SW480 (cell line): ENCODE measurements around the gene IQCH.

Experiments used
- DNase-seq: peaks from one replicate; pipeline ENCODE4 v3.0.0-alpha.2; 2016; ENCODE audit warnings: low spot score

The IQCH gene

GRCh38 chr15:67254238-67255175, at the start of gene IQCH, which contains the start of gene AAGAB:
Gene IQCH (plus strand): TSS chr15:67254786. CDS start chr15:67254897, 111 bp downstream.
Gene AAGAB (minus strand): TSS chr15:67254661. CDS start chr15:67254631, 30 bp downstream.
- DNase-seq = peak; percentile 94

- DNase-seq = no peak
Observed at GRCh38 chr15:67207555-67208207, 46.9 kb upstream of the IQCH start.

- DNase-seq = no peak
Observed at GRCh38 chr15:67208396-67208795, 46.2 kb upstream of the IQCH start.

GRCh38 chr15:67210555-67211168, 43.9 kb upstream of the IQCH start:
- DNase-seq = no peak

GRCh38 chr15:67212684-67213367, 41.8 kb upstream of the IQCH start:
- no peak for DNase-seq

- no peak for DNase-seq
Observed at GRCh38 chr15:67215102-67215501, 39.5 kb upstream of the IQCH start.

GRCh38 chr15:67216859-67217258, 37.7 kb upstream of the IQCH start:
- no peak for DNase-seq

- DNase-seq = no peak
Observed at GRCh38 chr15:67218428-67218827, 36.2 kb upstream of the IQCH start.

GRCh38 chr15:67219288-67219687, 35.3 kb upstream of the IQCH start:
- DNase-seq = no peak

GRCh38 chr15:67224889-67225288, 29.7 kb upstream of the IQCH start:
- DNase-seq = no peak

GRCh38 chr15:67225336-67225735, 29.2 kb upstream of the IQCH start:
- DNase-seq = no peak

GRCh38 chr15:67227431-67227830, 27.2 kb upstream of the IQCH start:
- no peak for DNase-seq

GRCh38 chr15:67227846-67228245, 26.7 kb upstream of the IQCH start:
- no peak for DNase-seq

- no peak for DNase-seq
Observed at GRCh38 chr15:67228286-67228685, 26.3 kb upstream of the IQCH start.

GRCh38 chr15:67230504-67230903, 24.1 kb upstream of the IQCH start:
- DNase-seq = no peak

GRCh38 chr15:67232591-67232990, 22.0 kb upstream of the IQCH start:
- DNase-seq = no peak

- DNase-seq = peak; percentile 49
Observed at GRCh38 chr15:67240235-67241131, 14.1 kb upstream of the IQCH start.

- no peak for DNase-seq
Observed at GRCh38 chr15:67241132-67241855, 13.3 kb upstream of the IQCH start.

GRCh38 chr15:67242708-67243111, 11.9 kb upstream of the IQCH start:
- peak; percentile 7 for DNase-seq

GRCh38 chr15:67244971-67245478, 9.6 kb upstream of the IQCH start:
- no peak for DNase-seq
